ENCODE results near the gene KLK4. TPM values are rescaled to one million over a fixed set of nuclear protein-coding genes. Genes with fewer than 3 reads are reported as not detected.

KLK4 gene
- total and polyA plus RNA-seq, 9 of the 15 experiments (the other 6 are each of a cell fraction or from before 2014, with no cell fraction given) = not detected

DNA sequence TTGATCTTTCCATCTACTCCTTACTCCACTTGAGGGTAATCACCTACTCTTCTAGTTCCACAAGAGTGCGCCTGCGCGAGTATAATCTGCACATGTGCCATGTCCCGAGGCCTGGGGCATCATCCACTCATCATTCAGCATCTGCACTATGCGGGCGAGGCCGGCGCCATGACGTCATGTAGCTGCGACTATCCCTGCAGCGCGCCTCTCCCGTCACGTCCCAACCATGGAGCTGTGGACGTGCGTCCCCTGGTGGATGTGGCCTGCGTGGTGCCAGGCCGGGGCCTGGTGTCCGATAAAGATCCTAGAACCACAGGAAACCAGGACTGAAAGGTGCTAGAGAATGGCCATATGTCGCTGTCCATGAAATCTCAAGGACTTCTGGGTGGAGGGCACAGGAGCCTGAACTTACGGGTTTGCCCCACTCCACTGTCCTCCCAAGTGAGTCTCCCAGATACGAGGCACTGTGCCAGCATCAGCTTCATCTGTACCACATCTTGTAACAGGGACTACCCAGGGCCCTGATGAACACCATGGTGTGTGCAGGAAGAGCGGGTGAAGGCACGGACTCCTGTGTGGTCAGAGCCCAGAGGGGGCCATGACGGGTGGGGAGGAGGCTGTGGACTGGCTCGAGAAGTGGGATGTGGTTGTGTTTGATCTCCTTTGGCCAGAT is 40.6 kb downstream of the KLK4 start (continued):
- TF ChIP-seq MAZ (CRISPR knock-in tag; conservative IDR thresholded peaks at IDR 0.05 in 1 of 2, IDR thresholded peaks at IDR 0.05 in 1 of 2) (peak in 1 of 2 experiments; percentile 78; a peak in 3 of 4 replicates), FOXA1 (IDR thresholded peaks at IDR 0.05; ENCODE audit: borderline replicate concordance) (no peak), CEBPG (CRISPR knock-in tag; IDR thresholded peaks at IDR 0.05) (no peak; the same call in 1 of the 2 replicates), CEBPG (tag; conservative IDR thresholded peaks at IDR 0.05 in 1 of 2, IDR thresholded peaks at IDR 0.05 in 1 of 2) (no peak), LCOR (CRISPR knock-in tag; IDR thresholded peaks at IDR 0.05) (peak; percentile 74), DMBX1 (CRISPR knock-in tag; IDR thresholded peaks at IDR 0.05; ENCODE audit: borderline replicate concordance) (no peak; the same call in 1 of the 2 replicates), HDAC6 (IDR thresholded peaks at IDR 0.05; ENCODE audit: low read depth, low read length) (no peak), RBM14 (IDR thresholded peaks at IDR 0.05; ENCODE audit: borderline replicate concordance, insufficient read depth, low read depth, low read length) (no peak), ARHGAP35 (IDR thresholded peaks at IDR 0.05; ENCODE audit: partially characterized antibody) (no peak), RBFOX2 (IDR thresholded peaks at IDR 0.05; ENCODE audit: low read depth, low read length) (peak; percentile 60), ZNF699 (CRISPR knock-in tag; IDR thresholded peaks at IDR 0.05; ENCODE audit: insufficient replicate concordance) (no peak), CBFA2T2 (conservative IDR thresholded peaks at IDR 0.05) (no peak)
- TF ChIP-seq, protein P1, sequence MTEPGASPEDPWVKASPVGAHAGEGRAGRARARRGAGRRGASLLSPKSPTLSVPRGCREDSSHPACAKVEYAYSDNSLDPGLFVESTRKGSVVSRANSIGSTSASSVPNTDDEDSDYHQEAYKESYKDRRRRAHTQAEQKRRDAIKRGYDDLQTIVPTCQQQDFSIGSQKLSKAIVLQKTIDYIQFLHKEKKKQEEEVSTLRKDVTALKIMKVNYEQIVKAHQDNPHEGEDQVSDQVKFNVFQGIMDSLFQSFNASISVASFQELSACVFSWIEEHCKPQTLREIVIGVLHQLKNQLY (CRISPR knock-in tag; conservative IDR thresholded peaks at IDR 0.05) = no peak
- TF ChIP-seq, protein P2, sequence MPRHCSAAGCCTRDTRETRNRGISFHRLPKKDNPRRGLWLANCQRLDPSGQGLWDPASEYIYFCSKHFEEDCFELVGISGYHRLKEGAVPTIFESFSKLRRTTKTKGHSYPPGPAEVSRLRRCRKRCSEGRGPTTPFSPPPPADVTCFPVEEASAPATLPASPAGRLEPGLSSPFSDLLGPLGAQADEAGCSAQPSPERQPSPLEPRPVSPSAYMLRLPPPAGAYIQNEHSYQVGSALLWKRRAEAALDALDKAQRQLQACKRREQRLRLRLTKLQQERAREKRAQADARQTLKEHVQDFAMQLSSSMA (CRISPR knock-in tag; IDR thresholded peaks at IDR 0.05) = no peak
- TF ChIP-seq, protein P3, sequence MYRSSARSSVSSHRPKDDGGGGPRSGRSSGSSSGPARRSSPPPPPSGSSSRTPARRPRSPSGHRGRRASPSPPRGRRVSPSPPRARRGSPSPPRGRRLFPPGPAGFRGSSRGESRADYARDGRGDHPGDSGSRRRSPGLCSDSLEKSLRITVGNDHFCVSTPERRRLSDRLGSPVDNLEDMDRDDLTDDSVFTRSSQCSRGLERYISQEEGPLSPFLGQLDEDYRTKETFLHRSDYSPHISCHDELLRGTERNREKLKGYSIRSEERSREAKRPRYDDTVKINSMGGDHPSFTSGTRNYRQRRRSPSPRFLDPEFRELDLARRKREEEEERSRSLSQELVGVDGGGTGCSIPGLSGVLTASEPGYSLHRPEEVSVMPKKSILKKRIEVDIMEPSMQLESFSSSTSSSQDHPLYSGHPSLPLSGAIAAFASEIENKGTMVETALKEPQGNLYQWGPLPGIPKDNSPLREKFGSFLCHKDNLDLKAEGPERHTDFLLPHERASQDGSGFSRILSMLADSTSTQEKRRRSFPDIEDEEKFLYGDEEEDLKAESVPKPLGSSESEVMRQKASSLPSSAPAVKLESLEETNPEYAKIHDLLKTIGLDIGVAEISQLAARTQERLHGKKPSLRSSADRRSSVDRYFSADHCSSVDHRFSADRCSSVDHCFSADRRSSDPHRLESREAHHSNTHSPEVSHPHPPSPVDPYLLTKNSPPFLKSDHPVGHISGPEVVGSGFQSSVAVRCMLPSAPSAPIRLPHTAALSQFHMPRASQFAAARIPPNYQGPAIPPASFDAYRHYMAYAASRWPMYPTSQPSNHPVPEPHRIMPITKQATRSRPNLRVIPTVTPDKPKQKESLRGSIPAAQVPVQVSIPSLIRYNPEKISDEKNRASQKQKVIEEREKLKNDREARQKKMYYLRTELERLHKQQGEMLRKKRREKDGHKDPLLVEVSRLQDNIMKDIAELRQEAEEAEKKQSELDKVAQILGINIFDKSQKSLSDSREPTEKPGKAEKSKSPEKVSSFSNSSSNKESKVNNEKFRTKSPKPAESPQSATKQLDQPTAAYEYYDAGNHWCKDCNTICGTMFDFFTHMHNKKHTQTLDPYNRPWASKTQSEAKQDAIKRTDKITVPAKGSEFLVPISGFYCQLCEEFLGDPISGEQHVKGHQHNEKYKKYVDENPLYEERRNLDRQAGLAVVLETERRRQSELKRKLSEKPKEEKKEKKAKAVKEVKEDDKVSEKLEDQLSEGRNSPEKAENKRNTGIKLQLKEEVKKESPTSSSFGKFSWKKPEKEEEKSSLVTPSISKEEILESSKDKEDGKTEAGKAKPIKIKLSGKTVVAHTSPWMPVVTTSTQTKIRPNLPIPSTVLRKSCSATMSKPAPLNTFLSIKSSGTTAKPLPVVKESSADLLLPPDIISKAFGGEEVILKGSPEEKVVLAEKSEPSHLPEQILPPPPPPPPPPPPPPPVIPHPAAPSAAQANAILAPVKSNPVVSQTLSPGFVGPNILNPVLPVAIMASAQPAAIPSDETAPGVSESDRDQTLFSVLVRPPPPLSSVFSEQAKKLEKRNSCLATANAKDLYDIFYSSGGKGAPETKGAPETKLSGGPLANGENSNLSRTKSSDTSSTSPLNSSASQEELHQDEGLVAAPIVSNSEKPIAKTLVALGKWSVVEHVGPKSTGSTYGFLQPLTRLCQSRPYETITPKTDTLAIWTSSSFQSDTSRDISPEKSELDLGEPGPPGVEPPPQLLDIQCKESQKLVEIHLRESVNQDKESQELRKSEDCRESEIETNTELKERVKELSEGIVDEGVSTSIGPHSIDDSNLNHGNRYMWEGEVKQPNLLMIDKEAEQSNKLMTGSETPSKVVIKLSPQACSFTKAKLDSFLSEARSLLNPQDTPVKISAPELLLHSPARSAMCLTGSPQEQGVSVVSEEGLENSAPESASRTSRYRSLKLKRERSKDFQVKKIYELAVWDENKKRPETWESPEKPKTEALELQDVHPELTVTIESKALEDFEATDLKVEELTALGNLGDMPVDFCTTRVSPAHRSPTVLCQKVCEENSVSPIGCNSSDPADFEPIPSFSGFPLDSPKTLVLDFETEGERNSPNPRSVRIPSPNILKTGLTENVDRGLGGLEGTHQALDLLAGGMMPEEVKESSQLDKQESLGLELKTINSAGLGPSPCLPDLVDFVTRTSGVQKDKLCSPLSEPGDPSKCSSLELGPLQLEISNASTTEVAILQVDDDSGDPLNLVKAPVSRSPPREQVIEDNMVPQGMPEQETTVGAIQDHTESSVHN (IDR thresholded peaks at IDR 0.05; ENCODE audit: borderline replicate concordance in 1 of 2, low read depth in 1 of 2) = no peak

Measured in K562 (cell line).